Thyroid gland (tissue), 4 donors: ENCODE results near the gene RPL3.
"Not testable (repeated sequence)": the region's sequence is repeated elsewhere in the genome, so short reads cannot be mapped to it uniquely, and the experiment has no call there.

Source experiments
- POLR2A ChIP-seq, 2 donors: fragments of 450-650 bp; IDR thresholded peaks; one replicate each; pipeline ENCODE4 v1.6.1; 2017; ENCODE audit warnings: antibody characterized with exemption in 2 of 2, mild to moderate bottlenecking in 2 of 2, moderate library complexity in 1 of 2
- TF ChIP-seq, protein P1 (sequence below), 6 experiments: fragments of 200-600 bp in 3 of 6; fragments of 450-650 bp in 3 of 6; sonication (generic) in 3 of 6; IDR thresholded peaks; one replicate each; pipeline ENCODE4 v1.5.1; 2016 to 2019; ENCODE audit warnings: antibody characterized with exemption in 6 of 6, mild to moderate bottlenecking in 2 of 6, inconsistent platforms in 1 of 6, moderate library complexity in 1 of 6

DNA sequence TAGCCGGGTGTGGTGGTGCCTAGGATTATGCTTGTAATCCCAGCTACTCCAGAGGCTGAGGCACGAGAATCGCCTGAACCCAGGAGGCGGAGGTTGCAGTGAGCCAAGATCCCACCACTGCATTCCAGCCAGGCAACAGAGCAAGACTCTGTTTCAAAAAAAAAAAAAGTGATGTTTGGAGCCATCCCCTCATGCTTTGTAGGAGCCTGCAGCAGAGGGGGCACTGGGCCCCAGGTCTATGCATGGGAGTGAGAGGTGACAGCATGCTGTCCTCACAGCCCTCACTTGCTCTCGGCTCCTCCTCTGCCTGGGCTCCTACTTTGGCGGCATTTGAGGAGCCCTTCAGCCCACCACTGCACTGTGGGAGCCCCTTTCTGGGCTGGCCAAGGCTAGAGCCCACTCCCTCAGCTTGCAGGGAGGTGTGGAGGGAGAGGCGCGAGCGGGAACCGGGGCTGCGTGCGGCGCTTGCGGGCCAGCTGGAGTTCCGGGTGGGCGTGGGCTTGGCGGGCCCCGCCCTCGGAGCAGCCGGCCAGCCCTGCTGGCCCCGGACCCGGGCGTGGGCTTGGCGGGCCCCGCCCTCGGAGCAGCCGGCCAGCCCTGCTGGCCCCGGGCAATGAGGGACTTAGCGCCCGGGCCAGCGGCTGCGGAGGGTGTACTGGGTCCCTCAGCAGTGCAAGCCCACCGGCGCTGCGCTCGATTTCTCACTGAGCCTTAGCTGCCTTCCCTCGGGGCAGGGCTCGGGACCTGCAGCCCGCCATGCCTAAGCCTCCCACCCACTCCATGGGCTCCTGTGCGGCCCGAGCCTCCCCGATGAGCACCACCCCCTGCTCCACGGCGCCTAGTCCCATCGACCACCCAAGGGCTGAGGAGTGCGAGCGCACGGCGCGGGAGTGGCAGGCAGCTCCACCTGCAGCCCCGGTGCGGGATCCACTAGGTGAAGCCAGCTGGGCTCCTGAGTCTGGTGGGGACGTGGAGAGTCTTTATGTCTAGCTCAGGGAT lies 38.0 kb upstream of the RPL3 start:
- TF ChIP-seq, protein P1, sequence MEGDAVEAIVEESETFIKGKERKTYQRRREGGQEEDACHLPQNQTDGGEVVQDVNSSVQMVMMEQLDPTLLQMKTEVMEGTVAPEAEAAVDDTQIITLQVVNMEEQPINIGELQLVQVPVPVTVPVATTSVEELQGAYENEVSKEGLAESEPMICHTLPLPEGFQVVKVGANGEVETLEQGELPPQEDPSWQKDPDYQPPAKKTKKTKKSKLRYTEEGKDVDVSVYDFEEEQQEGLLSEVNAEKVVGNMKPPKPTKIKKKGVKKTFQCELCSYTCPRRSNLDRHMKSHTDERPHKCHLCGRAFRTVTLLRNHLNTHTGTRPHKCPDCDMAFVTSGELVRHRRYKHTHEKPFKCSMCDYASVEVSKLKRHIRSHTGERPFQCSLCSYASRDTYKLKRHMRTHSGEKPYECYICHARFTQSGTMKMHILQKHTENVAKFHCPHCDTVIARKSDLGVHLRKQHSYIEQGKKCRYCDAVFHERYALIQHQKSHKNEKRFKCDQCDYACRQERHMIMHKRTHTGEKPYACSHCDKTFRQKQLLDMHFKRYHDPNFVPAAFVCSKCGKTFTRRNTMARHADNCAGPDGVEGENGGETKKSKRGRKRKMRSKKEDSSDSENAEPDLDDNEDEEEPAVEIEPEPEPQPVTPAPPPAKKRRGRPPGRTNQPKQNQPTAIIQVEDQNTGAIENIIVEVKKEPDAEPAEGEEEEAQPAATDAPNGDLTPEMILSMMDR (IDR thresholded peaks at IDR 0.05): not testable (repeated sequence)
- TF ChIP-seq POLR2A (IDR thresholded peaks at IDR 0.05): not testable (repeated sequence)
